ENCODE measurements around the gene DFFB.
"Not testable (repeated sequence)": the region's sequence is repeated elsewhere in the genome, so short reads cannot be mapped to it uniquely, and the experiment has no call there.

The DFFB gene, protein sequence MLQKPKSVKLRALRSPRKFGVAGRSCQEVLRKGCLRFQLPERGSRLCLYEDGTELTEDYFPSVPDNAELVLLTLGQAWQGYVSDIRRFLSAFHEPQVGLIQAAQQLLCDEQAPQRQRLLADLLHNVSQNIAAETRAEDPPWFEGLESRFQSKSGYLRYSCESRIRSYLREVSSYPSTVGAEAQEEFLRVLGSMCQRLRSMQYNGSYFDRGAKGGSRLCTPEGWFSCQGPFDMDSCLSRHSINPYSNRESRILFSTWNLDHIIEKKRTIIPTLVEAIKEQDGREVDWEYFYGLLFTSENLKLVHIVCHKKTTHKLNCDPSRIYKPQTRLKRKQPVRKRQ

DNA sequence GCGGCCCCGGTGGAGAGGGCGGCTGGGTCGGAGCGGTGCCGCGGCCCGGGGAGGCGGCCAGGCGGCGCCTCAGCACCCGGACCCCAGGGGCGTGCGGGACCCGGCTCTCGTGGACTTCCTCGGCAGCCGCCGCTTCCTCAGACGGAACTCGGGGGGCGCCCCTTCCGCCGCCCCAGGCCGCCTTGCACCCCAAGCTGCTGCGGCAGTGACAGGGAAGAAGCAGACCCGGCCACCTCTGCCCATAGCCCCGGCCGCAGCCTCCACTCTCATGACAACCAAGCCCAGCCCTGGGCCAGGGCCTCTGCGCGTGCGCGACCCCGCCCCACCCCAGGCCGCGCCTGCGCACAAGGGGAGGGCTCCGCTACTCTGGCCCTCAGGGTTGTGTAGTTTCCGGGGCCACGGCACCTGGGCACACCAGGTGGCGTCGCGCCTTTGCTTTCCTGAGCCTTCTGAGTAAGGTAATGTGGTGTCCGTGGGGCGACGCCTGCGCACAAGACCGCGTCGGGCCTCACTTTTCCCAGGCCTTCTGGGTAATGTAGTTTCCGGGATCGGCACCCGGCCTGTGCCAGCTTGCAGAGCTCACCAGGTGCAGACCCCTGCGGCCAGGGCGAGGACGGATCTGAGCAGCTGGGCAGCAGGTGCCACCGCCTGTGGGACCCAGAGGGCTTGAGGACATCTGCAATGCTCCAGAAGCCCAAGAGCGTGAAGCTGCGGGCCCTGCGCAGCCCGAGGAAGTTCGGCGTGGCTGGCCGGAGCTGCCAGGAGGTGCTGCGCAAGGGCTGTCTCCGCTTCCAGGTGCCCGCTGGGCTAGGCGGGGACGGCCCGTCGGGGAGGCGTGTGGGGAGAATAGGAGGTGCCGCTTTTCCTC is at the start of gene DFFB, which contains the start of gene CEP104:
TSS of gene DFFB (plus strand) at position 554 of the 868 bp plus-strand sequence. CDS start at position 682, 128 bp downstream.
TSS of gene CEP104 (minus strand) at position 289 of the 868 bp plus-strand sequence. CDS start 4,804 bp downstream, outside the sequence.
- DNase-seq, result peak; percentile 90

DNA sequence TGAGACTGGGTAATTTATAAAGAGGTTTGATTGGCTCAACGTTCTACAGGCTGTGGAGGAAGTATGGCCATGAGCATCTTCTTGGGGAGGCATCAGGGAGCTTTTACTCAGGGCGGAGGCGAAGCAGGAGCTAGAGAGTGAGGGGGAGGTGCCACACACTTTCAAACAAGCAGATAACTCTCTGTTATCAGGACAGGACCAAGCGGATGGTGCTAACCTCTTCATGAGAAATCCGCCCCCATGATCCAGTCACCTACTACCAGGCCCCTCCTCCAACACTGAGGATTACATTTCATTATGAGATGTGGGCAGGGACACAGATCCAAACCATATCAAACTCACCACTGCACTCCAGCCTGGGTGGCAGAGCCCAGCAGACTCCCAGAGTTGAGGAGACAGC is 49.5 kb upstream of the DFFB start:
- DNase-seq, result no peak

DNA sequence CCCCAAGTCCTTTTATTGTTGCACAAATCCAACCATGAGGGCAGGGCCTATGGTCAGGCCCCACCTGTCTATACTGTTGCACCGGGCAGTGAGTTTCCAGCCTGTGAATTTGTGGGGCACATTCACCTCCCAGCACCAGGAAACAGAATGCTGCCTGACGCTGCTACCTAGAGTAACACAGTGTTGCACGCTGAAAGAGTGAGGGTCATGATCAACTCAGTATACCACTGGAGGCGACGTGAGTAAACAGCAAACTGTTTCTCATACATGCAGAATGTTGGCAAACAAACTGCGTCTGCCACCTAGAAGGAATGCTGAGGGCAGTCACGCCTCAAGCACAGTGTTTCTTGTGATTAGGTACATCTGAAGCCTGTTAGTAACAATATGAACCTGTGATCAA is 47.6 kb upstream of the DFFB start:
- no peak for DNase-seq

DNA sequence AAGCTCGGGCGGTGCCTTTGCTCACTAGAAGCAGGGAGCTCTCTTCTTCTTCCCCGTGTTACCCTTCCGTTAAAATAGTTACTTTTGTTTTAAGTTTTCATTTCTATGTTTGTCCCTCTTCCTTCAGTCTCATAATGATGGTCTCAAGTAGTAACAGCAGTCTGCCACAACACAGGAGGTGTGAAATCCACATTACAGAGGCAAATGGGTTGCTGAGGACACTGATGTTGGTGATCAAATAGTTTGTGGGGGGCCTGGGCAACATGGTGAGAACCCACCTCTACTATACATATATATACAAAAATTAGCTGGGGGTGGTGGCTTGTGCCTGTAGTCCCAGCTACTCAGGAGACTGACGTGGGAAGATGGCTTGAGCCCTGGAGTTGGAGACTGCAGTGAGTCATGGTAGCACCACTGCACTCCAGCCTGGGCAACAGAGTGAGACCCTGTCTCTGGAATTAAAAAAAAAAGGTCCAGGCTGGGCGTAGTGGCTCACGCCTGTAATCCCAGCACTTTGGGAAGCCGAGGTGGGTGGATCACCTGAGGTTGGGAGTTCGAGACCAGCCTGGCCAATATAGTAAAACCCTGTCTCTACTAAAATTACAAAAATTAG is 47.0 kb upstream of the DFFB start:
- not testable (repeated sequence) for DNase-seq

DNA sequence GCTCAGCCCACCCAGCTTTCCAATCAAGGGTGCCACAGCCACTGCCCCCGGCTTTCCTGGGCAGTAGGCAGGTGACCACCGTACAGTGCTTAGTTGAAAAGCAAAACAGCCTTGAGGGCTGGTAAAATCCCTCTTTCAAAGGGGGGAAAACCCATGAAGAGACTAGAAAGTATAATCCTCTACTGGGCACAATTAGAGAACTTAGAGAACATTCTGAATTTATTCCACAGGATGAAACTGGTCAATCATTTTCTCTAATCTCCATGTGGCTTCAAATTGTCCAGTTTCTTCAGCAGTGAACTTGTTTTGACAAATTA is 45.7 kb upstream of the DFFB start:
- no peak for DNase-seq

DNA sequence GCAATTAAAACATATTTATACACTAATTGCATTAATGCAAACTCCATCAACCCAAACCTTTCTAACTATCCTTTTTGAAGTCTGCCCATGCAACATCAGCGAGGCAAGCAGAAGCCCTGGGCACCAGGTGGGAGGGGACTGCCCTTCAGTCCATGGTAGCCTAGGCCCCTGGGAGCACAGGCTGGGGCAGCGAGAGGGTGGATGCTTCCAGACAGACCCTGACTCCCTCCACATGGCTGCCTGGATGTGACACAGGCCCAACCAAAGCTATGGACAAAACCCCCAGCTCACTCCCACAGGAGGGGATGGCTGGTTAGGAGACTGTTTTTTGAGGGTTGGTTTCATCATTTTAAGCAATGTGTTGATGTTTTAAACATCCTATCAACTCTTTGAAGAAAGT is 43.2 kb upstream of the DFFB start:
- DNase-seq, result no peak

DNA sequence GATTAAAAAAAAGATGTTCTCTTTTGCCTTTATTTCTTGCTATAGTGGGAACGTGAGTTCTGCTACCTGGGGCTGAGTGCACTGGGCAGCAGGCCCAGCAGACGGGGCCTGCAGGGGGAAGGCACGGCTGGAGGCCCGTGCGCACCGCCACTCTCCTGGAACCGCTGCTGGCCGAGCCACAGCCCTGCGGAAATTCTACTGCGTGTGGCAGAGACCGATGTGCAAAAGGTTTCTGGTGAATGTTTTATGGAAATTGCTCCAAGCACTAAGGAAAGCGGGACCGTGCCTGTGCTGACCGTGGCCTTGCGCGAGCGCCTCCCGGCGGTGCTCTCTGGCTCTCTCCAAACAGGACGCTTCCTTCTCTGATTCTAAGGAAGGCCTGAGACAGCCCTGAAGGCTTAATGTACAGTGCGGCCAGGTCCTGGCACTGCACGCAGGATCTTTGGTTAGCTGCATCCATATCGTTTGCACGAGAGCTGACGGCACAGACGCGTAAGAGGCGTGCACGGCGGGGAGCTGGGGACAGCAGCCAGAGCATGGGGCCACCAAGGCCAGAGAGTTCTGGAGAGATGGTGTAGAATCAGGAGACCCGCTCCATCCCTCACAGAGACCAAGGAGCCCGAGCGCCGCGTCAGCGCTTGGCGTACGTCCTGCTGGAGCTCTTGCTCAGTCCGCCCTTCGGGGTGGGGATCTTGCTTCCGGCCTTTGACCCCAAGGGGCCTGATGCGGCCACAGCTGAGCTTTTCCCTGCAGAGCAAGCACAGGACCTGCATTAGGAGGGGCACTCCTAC is 42.3 kb upstream of the DFFB start:
- DNase-seq, result no peak

DNA sequence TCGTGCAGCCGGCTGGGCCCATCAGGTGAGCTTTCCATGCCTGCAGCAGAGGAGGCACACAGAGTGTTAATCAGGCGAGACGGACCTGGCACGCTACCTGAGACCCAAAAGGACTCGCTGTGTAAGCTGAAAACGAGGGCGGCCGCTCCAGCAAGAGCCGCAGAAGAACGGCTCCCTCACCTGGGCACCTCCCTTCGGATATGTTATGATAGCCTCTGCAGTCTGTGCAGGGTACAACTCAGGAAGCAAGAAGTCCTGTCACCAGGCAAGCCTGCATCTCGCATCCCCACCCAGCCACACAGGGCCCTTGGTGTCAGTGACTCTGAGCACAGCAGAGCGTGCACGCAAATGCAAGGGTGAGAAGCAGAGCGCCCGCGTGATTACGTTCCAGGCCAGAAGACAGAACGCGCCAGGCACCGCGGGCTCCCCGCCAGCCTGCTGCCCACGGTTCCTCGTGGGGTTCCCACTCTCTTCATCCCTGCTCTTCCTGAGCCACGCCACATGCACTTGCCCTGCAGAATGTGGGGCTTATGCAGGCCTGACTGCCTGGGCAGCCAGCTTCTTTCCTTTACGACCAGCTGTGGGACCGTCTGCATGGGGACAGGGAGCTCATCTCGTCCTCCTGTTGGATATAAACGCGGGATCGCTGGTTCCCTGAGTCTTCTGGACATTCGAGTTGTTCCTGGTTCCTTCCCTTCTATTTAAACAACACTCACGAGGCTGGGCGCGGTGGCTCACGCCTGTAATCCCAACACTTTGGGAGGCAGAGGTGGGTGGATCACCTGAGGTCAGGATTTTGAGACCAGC is 40.7 kb upstream of the DFFB start:
- DNase-seq, result no peak

DNA sequence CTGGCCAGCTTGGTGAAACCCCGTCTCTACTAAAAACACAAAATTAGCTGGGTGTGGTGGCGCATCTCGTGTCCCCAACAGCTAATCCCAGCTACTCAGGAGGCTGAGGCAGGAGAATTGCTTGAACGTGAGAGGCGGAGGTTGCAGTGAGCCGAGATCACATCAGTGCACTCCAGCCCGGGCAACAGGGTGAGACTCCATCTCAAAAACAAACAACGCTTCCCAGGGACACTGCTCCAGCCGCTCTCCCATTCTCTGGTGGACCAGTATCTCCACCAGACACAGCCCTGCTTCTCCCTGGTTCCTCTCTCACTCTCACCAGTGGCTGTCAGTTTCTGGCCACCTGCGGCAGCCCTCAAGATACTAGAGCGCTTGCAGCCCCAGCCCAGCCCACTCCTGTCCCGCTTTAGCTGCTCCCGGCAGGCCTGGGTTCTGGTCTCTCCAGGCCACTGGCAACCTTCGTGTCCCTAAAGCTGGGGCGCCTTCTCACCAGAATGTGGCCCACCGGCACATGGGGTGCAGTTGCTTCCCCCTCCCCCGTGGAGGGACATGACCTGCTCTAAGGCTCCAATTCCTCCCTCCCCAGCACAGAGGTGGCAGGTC is 40.0 kb upstream of the DFFB start:
- no peak for DNase-seq

DNA sequence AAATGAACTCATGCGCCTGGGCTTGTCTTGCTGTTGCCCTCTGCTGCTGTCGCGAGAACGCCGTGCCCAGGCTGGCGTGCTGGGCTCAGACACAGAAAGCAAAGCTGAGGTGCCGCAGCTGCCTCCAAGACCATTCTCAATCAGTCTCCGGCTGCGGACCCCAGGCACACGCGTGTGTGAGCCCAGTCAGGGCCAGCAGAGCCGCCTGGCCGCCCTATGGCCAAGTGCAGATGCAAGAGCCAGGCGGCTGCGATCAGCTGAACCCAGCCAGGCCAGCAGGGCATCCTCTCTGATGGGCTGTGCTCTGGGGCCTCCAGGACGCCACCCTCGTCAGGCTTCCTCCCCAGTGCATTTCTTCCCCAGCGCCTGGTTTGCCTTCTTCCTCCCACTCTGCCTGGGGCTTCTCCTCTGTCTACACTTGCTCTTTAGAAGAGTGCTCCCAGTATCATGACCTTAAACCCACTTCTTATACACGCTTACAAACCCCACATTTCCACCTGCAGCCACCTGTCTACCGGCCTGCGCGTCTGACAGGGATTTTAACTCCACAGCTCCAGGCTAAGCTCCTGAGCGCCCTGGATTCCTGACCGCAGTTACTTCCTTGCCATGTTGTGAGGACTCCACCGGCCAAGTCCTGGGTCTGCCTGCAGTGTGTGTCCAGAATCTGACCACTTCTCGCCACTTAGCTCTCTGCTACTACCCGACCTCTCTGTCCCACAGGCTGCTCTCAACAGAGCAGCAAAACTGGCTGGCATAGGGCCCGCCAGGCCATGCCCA is 39.3 kb upstream of the DFFB start:
- DNase-seq, result no peak

DNA sequence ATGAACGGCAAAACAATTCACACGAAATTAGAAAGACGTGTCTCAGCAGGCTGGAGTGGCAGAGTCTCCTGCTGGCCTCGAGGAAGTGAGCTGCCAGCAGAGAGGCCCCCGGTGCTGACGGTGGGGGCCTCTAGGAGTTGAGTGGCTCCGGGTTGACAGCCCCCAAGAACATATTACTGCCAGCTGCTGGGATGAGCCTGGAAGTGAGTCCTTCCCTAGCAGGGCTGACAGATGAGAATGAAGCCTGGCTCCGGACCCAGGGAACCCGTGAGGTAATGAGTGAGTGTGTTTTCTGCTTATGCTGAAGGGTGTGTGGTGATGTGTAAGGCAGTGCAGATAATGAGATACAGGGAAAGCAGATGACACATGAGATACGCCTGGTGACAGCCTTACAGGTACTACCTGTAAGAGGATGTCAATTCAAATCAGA is 37.5 kb upstream of the DFFB start:
- no peak for DNase-seq

DNA sequence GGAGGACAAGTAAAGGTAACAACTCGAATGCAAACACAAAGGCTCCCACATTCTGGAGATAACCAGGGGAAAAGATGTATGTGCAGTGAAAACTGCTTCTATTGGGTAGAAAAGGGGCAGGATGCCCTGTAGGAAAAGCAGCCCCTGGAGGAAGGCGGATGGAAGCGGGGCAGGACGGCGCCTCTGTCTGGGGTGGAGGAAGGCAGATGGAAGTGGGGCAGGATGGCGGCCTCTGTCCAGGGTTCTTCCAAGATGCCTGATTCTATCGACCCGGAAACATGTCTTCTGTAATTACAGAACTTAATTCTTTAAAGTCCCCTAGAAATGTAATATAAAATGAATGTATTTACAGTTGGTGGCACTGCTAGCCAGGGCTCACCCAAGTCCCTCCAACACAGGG is 37.0 kb upstream of the DFFB start:
- no peak for DNase-seq

DNA sequence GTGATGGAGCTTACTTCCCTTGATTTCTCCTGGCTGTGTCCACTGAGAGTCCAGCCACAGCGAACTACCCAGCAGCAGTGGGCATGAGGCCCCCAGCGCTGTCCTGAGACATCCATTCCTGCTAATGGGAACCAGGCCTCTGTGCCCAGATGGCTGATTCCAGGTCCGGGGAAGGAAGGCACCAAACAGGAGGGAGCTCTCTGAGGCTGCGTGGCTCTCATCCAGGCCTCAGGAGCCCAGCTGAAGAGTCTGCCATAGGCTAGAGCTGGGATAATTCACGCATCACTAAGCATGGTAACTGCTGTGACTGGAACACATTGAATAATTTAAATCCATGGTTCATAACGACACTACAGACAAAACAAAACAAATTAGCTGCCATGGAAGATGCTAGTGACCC is 36.3 kb upstream of the DFFB start:
- no peak for DNase-seq

DNA sequence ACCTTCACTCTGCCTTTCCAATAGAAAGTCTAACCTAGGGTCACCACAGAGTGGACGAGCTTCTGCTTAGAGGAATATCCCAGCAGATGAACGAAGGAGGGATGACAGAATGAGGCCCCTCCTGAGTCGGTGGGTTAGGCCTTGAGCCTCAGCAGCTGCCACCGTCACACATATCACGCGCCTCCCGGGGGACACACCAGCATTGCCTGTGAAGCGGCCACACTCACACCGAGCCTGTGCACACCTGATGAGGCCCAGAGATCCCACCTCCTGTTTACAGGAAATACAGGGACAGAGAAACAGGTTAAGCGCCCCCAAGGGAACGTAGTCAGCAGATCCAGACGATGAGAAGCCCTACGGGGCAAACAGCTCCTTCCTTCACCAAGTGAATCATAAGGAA is 35.8 kb upstream of the DFFB start:
- DNase-seq, result no peak

DNA sequence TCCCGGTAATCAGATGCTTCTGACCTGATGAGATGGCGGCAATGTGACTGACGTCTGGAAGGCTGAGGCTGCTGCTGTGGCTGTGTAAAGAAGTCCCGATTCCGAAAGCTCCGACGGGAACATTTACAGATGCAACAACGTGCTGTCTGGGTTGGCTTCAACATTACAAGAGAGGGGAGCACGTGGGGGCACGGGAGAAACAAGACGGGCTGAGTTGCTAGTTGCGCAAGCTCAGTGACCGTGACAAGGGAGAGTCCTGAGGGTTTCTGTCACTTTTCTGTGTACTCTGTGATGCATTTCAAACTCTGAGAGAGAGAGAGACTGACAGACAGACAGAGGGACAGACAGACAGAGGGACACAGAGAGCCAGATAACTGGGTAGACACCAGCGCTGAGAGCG is 35.4 kb upstream of the DFFB start:
- DNase-seq, result no peak

DNA sequence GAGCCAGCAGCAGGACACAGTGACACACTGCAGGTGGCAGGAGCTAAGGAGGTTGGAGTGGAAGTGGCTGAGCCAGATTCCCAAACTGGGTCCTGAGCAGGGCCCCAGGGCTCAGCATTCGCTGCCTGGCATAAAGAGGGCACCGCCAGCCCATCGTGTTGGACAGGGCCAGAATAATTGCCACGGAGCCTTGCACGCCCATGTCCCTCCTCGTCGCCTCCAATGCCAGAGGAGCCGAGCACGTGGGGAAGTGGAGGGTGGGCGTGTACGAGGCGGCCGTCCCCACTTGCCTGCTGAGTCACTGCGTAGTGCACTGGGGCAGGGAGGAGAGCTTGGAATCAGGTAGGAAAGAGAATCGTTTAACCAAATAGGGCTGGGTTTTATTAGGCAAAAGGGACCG is 34.9 kb upstream of the DFFB start:
- no peak for DNase-seq

DNA sequence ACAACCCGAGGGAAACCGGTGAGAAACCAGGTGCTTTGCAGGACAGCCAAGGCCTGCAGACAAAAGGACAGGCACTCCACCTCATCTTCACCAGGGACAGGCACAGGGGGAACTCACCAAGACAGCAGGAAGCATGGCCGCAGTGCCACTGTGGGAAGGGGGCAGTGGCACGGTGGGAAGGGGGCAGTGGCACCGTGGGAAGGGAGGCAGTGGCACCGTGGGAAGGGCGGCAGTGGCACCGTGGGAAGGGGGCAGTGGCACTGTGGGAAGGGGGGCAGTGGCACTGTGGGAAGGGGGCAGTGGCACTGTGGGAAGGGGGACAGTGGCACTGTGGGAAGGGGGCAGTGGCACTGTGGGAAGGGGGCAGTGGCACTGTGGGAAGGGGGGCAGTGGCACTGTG is 32.6 kb upstream of the DFFB start:
- DNase-seq, result no peak

DNA sequence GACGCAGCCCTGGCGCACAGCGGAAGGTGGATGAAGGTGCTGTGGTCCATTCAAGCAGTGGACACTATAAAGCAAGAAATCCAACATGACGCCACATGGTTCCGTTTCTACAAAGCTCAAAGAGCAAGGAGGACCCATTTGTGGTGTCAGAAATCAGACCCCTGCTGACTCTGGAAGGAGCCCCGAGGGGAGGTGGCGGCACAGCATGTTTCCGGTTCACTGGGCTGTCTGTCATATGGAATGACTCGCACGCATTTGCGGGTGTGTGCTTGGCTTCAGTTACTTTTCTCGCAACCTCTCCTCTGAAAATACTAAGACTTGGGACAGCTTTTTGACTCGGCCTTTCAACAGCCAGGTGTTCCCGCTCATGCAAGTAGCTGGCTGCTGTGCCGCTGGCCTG is 31.9 kb upstream of the DFFB start:
- no peak for DNase-seq

DNA sequence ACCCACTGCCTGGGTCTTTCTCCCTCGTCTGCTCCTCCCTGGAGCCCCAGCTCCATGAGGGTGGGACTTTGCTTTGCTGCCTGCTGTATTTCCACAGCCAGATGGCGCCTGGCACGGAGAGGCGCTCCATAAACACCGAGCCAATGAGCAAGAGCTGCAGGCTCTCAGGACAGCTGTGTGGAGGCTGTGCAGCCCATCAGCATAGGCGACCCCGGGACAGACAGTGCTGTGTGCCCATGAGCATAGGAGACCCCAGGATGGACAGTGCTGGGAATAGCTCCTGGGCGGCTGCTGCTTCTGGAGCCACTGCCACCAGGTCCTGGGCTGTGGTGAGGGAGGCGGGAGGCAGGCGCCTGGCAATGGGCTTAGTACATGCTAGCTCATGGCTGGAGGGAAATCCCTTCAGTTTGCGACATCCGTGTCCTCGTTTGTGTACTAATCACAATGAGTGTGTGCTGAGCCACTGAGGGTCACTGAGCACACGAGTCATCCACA is 29.4 kb upstream of the DFFB start:
- no peak for DNase-seq

DNA sequence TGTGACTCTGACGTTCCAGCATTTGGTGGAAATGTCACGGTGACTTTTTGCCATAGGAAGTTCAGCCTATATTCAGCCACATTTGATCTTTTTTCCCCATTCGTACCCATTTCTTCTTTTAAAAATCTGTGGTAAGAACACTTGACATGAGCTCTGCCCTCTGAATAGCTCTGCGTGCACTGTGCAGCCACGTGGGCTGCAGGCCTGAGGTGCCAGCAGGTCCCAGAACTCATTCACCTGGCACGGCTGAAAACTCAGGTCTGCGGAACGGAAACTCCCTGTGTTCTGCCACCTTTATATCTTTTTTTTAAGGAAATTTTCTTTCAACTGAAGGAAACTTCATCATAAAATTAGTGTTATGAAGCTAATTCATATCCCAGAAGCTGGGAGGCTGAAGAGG is 28.9 kb upstream of the DFFB start:
- no peak for DNase-seq

DNA sequence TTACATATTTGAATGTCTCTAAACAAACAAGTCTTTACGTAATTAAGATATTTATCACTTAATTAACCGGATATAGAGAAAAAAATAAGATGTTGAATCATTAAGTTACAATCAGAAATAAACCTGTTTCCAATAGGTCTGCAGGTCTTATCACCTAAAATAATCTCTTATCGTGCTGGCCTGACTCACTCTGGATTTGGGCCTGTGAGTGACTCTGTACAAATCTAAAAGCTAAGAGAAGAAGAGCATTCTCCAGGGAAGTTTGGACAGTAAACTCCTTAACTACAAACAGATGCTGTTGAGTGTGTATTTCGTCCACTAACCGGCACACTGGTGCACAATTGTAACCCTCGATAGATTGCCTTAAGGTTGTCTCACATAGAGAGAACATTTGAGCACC is 25.6 kb upstream of the DFFB start:
- DNase-seq, result no peak
